Glutamatergic neuron (in vitro differentiated cells): ENCODE measurements around the gene SHROOM3. TPM values are rescaled to one million over a fixed set of nuclear protein-coding genes. Genes with fewer than 3 reads are reported as not detected.
"Not testable (repeated sequence)": the region's sequence is repeated elsewhere in the genome, so short reads cannot be mapped to it uniquely, and the experiment has no call there.

Source experiments
- DNase-seq: peaks from one replicate; pipeline ENCODE4 v3.0.0; 2022
- H3K27ac Mint-ChIP-seq: one replicate; pipeline ENCODE4 v1.8.0; 2020; ENCODE audit warnings: mild to moderate bottlenecking, mixed read lengths, inconsistent platforms; ENCODE audit not compliant: unreplicated experiment
- H3K27me3 Mint-ChIP-seq: one replicate; pipeline ENCODE4 v1.8.0; 2020; ENCODE audit warnings: mild to moderate bottlenecking, moderate library complexity, mixed read lengths, inconsistent platforms; ENCODE audit not compliant: unreplicated experiment
- H3K36me3 Mint-ChIP-seq: one replicate; pipeline ENCODE4 v1.8.0; 2020; ENCODE audit warnings: mild to moderate bottlenecking, mixed read lengths, inconsistent platforms; ENCODE audit not compliant: unreplicated experiment
- H3K4me1 Mint-ChIP-seq: one replicate; pipeline ENCODE4 v1.8.0; 2020; ENCODE audit warnings: mild to moderate bottlenecking, low read depth, mixed read lengths, inconsistent platforms; ENCODE audit not compliant: unreplicated experiment
- H3K4me3 Mint-ChIP-seq: one replicate; pipeline ENCODE4 v1.8.0; 2020; ENCODE audit warnings: mild to moderate bottlenecking, mixed read lengths, inconsistent platforms; ENCODE audit not compliant: unreplicated experiment
- H3K9me3 Mint-ChIP-seq: one replicate; pipeline ENCODE4 v1.8.0; 2020; ENCODE audit warnings: mild to moderate bottlenecking, moderate library complexity, mixed read lengths, inconsistent platforms; ENCODE audit not compliant: unreplicated experiment
- CTCF ChIP-seq: fragments of 200-600 bp; sonication (generic); IDR thresholded peaks from one replicate; pipeline ENCODE4 v1.5.0; 2021; ENCODE audit not compliant: partially characterized antibody, unreplicated experiment
- total RNA-seq: library from RNA; stranded (reverse); fragmentation: NEBNext Ultra II Directional; extraction: Animal tissue kit (Norgen Biotek cat#: 25700); gene quantifications from one replicate; pipeline ENCODE4 v1.2.1, GENCODE V29; 2021; ENCODE audit not compliant: unreplicated experiment

The SHROOM3 gene
- total RNA-seq, 1 donor from 2014 or later: 1.9 TPM

GRCh38 chr4:76605099-76605563, 170.1 kb downstream of the SHROOM3 start:
- TF ChIP-seq CTCF: no peak
- no peak for DNase-seq
- Mint-ChIP-seq H3K36me3 (no peaks in the 10 kb centered on the region), H3K27ac (no peak overlapping the region), H3K4me1 (no peaks in the 10 kb centered on the region), H3K4me3 (no peak overlapping the region), H3K9me3 (no peaks in the 10 kb centered on the region), H3K27me3 (no peaks in the 10 kb centered on the region)

- Mint-ChIP-seq H3K4me1 (no peaks in the 10 kb centered on the region), H3K4me3 (no peak overlapping the region), H3K36me3 (no peaks in the 10 kb centered on the region), H3K27me3 (no peaks in the 10 kb centered on the region), H3K27ac (no peak overlapping the region), H3K9me3 (no peaks in the 10 kb centered on the region)
- no peak for DNase-seq
- no peak for TF ChIP-seq CTCF
Observed at GRCh38 chr4:76606645-76607265, 171.7 kb downstream of the SHROOM3 start.

- H3K9me3 Mint-ChIP-seq: no peaks in the 10 kb centered on the region
- no peak overlapping the region for H3K27ac Mint-ChIP-seq
- no peaks in the 10 kb centered on the region for H3K36me3 Mint-ChIP-seq
- no peaks in the 10 kb centered on the region for H3K4me1 Mint-ChIP-seq
- no peak overlapping the region for H3K4me3 Mint-ChIP-seq
- no peak for TF ChIP-seq CTCF
- DNase-seq: no peak
- H3K27me3 Mint-ChIP-seq: no peaks in the 10 kb centered on the region
Observed at GRCh38 chr4:76607266-76607799, 172.3 kb downstream of the SHROOM3 start.

GRCh38 chr4:76607846-76608245, 172.8 kb downstream of the SHROOM3 start:
- Mint-ChIP-seq H3K4me3 (no peak overlapping the region), H3K27me3 (no peaks in the 10 kb centered on the region), H3K27ac (no peak overlapping the region), H3K4me1 (no peaks in the 10 kb centered on the region), H3K36me3 (no peaks in the 10 kb centered on the region), H3K9me3 (no peaks in the 10 kb centered on the region)
- no peak for DNase-seq
- no peak for TF ChIP-seq CTCF

GRCh38 chr4:76608549-76608948, 173.5 kb downstream of the SHROOM3 start:
- not testable (repeated sequence) for H3K4me3 Mint-ChIP-seq, H3K27ac Mint-ChIP-seq, DNase-seq, H3K4me1 Mint-ChIP-seq, H3K27me3 Mint-ChIP-seq, H3K36me3 Mint-ChIP-seq, H3K9me3 Mint-ChIP-seq
